Nephron progenitor cell (in vitro differentiated cells): ENCODE results near the gene ABCG1.

Experiments
- DNase-seq: peaks from one replicate; pipeline ENCODE4 v3.0.0; 2021
- H3K27ac Mint-ChIP-seq: 2 replicates; pipeline ENCODE4 v1.8.0; 2021; ENCODE audit warnings: mild to moderate bottlenecking, moderate library complexity, mixed read lengths
- H3K27me3 Mint-ChIP-seq: 2 replicates; pipeline ENCODE4 v1.8.0; 2021; ENCODE audit warnings: mild to moderate bottlenecking, low read depth, mixed read lengths; ENCODE audit not compliant: poor library complexity
- H3K36me3 Mint-ChIP-seq: 2 replicates; pipeline ENCODE4 v1.8.0; 2021; ENCODE audit warnings: low read depth, mixed read lengths
- H3K4me1 Mint-ChIP-seq: 2 replicates; pipeline ENCODE4 v1.8.0; 2021; ENCODE audit warnings: mixed read lengths
- H3K4me3 Mint-ChIP-seq: 2 replicates; pipeline ENCODE4 v1.8.0; 2021; ENCODE audit warnings: mild to moderate bottlenecking, moderate library complexity, mixed read lengths
- H3K9me3 Mint-ChIP-seq: 2 replicates; pipeline ENCODE4 v1.8.0; 2021; ENCODE audit warnings: mild to moderate bottlenecking, moderate library complexity, mixed read lengths
- CTCF ChIP-seq: fragments of 200-600 bp; sonication (generic); IDR thresholded peaks from 2 replicates; pipeline ENCODE4 v1.5.0; 2021; ENCODE audit warnings: antibody characterized with exemption

The ABCG1 gene

GRCh38 chr21:42248241-42248640 is 29.3 kb downstream of the ABCG1 start:
- Mint-ChIP-seq H3K9me3 (no peaks in the 10 kb centered on the region), H3K4me3 (no peak overlapping the region), H3K4me1 (peaks cover 23% of the 10 kb centered on the region), H3K27me3 (peaks cover 13% of the 10 kb centered on the region), H3K27ac (no peak overlapping the region), H3K36me3 (no peaks in the 10 kb centered on the region)
- no peak for TF ChIP-seq CTCF
- no peak for DNase-seq

GRCh38 chr21:42248783-42249597 is 30.1 kb downstream of the ABCG1 start:
- no peak overlapping the region for H3K27ac Mint-ChIP-seq
- no peaks in the 10 kb centered on the region for H3K36me3 Mint-ChIP-seq
- no peak overlapping the region for H3K4me3 Mint-ChIP-seq

DNA sequence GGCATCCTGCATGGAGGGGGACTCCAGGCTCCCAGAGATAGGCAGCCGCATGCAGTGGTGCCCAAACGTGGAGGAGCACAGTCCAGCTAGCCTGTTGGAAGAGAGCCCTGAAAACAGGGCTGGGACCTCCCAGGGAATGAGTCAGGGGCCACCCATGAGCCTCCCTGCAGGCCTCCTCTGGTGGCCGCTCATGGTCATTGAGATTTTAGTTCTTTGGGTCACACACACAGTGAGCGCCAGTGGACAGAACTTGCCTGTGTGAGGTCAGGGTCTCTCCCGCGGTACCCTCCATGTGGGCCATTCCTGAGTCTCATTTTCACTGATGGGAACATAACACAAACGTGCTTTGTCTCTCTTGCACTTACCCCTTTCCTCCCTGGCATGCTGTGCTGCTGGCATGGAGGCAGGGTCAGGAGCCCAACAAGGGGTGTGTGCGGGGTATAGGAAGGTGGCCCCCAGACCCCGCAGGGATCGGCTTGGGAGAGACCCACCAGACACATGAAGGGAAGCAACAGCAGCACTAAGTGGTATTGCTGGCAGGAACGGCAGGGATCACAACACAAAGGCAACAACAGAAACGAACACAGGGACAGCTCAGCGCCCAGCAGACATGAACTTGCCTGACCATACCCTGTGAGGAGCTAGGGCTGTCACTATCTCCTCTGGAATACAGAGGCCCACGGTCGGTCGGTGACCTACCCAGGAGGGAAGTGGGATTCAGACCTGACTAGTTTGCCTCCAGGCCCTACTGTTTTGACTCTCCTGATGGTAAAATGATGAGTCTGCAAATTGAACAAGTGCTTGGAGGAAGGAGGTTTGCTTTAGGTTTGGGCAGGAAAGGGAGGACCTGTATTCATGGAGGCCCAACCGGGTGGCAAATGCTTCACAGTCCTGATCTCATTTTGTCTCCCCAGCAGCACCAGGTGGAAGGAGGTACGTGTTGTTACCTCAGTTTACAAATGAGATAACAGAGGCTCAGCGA is 31.8 kb downstream of the ABCG1 start:
- Mint-ChIP-seq H3K9me3 (no peaks in the 10 kb centered on the region), H3K27me3 (peaks cover 13% of the 10 kb centered on the region), H3K4me3 (no peak overlapping the region)

More at GRCh38 chr21:42248783-42249597, 30.1 kb downstream of the ABCG1 start:
- no peak for TF ChIP-seq CTCF
- peaks cover 23% of the 10 kb centered on the region for H3K4me1 Mint-ChIP-seq
- no peaks in the 10 kb centered on the region for H3K9me3 Mint-ChIP-seq
- H3K27me3 Mint-ChIP-seq: peaks cover 15% of the 10 kb centered on the region
- DNase-seq: no peak

GRCh38 chr21:42251654-42252324 is 32.8 kb downstream of the ABCG1 start:
- no peak overlapping the region for H3K27ac Mint-ChIP-seq

More for the DNA sequence above, 31.8 kb downstream of the ABCG1 start:
- no peak for TF ChIP-seq CTCF
- no peaks in the 10 kb centered on the region for H3K36me3 Mint-ChIP-seq
- DNase-seq: no peak
- peaks cover 32% of the 10 kb centered on the region for H3K4me1 Mint-ChIP-seq
- no peak overlapping the region for H3K27ac Mint-ChIP-seq

DNA sequence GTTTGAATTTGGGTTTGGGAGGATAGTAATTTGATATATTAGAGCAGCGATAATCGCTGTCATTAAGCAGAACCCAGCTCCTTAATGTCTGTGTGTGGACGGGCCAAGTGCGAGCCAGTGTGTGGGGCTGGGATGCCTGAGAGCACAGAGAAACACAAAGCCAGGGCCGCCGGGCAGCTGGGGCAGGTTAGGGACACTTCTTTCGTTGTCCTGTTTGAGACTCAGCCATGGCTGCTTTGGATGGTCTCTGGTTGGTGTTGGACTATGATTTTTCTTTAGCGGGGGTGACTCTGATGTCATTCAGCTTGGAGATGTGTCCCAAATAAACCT is 33.4 kb downstream of the ABCG1 start:
- Mint-ChIP-seq H3K27me3 (peaks cover 12% of the 10 kb centered on the region), H3K36me3 (no peaks in the 10 kb centered on the region), H3K4me3 (no peak overlapping the region), H3K4me1 (peaks cover 28% of the 10 kb centered on the region), H3K27ac (no peak overlapping the region), H3K9me3 (no peaks in the 10 kb centered on the region)
- DNase-seq: no peak
- no peak for TF ChIP-seq CTCF

More at GRCh38 chr21:42251654-42252324, 32.8 kb downstream of the ABCG1 start:
- H3K4me3 Mint-ChIP-seq: no peak overlapping the region
- peaks cover 12% of the 10 kb centered on the region for H3K27me3 Mint-ChIP-seq
- TF ChIP-seq CTCF: no peak
- no peak for DNase-seq
- no peaks in the 10 kb centered on the region for H3K9me3 Mint-ChIP-seq
- H3K4me1 Mint-ChIP-seq: peaks cover 31% of the 10 kb centered on the region
- H3K36me3 Mint-ChIP-seq: no peaks in the 10 kb centered on the region
